GM18909 (cell line): ENCODE data around the gene MEX3D.
"Not testable (repeated sequence)": the region's sequence is repeated elsewhere in the genome, so short reads cannot be mapped to it uniquely, and the experiment has no call there.

ENCODE experiments used
- ATAC-seq: cut with Tn5 transposase; IDR thresholded peaks from one replicate; pipeline ENCODE4 v1.9.1; 2021; ENCODE audit warnings: mild to moderate bottlenecking; ENCODE audit not compliant: unreplicated experiment, poor library complexity

Gene MEX3D

DNA sequence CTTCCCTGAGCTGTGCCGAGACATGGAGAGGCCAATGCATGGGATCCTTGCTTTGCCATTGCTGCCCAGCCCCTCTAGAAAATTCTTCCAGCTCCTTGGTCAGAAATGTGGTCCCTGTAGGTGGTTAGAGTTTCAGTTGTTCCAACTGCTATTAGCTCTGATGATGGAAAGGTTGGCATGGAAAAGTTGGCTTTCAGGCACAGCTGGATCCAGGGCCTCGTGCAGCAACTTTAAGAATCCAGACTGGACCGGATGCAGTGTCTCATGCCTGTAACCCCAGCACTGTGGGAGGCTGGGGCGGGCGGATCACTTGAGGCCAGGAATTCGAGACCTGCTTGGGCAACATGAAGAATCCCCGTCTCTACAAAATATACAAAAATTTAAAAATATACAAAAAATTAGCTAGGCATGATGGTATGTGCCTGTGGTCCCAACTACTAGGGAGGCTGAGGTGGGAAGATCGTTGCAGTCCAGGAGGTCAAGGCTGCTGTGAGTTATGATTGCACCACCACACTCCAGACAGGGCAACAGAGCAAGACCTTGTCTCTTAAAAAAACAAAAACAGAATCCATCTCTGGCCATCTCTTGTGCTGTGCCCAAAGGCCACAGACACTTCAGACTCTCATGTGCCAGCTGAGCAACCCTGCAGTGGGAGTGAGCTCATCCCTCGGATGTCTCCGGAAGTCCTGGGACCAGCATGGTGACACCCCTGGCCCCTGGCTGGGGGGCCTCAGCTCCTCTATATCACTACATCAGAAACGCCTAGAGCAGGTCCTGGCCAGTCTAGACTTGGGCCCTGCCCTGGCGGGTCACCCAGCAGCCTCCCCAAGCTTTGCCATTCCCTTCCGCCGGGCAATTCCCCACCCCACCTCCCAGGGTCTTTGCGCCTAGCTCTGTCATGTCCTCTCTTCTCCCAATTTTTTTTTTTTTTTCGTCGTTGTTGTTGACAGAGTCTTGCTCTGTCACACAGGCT, 16.8 kb downstream of the MEX3D start:
- no peak for ATAC-seq

- no peak for ATAC-seq
Measured at GRCh38 chr19:1549332-1549945, 18.7 kb downstream of the MEX3D start.

DNA sequence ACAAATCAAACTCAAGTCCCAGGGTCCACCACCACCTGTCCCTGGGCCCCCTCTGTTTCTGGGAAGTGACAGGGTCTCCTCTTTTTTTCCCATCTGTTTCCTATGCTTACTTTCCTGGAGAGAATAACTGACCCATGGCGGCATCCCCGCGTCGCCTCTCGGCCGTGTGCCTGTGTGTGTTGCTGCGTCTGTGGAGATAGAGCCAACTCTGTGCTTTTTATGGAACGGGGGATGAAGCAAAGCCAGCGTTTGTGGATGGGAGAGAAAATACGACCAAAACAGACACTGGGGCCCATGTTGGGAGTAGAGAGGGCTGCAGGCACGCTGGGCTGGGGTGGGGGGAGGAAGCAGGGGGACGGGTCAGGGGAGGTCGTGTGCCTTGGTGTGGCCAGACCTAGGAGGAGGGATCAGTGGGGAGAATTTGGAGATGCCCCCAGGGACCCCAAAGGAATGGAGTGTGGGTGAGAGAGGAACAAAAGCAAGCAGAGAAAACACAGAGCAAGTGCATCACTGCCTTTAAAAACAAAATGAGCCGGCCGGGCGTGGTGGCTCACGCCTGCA, 27.7 kb downstream of the MEX3D start:
- ATAC-seq = no peak

DNA sequence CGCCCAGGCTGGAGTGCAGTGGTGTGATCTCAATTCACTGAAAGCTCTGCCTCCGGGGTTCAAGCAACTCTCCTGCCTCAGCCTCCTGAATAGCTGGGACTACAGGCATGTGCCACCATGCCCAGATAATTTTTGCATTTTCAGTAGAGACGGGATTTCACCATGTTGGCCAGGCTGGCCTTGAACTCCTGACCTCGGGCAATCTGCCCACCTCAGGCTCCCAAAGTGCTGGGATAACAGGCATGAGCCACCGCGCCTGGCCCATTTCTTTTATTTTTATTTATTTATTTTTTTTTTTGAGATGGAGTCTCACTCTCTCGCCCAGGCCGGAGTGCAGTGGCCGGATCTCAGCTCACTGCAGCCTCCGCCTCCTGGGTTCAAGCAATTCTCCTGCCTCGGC, 28.4 kb downstream of the MEX3D start:
- ATAC-seq = not testable (repeated sequence)

- ATAC-seq = no peak
Measured at GRCh38 chr19:1538978-1539377, 29.1 kb downstream of the MEX3D start.

DNA sequence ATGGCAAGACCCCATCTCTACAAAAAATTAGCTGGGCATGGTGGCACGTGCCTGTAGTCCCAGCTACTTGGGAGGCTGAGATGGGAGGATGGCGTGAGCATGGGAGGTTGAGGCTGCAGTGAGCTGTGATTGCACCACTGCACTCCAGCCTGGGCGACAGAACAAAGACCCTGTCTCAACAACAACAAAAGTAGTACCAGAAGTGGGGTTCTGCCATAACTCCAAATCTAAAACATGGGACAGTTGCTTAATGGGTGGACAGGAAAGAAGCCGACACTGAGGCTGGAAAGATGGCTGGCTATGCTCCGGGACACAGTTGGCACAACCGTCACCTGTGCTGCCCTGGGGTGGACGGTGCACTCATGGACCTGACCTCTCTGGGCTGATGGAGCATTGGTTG, 32.4 kb downstream of the MEX3D start:
- ATAC-seq = not testable (repeated sequence)

- ATAC-seq = no peak
Measured at GRCh38 chr19:1534972-1535371, 33.2 kb downstream of the MEX3D start.

GRCh38 chr19:1533510-1534150, 34.5 kb downstream of the MEX3D start:
- ATAC-seq = no peak

GRCh38 chr19:1532003-1532402, 36.1 kb downstream of the MEX3D start:
- ATAC-seq = no peak

DNA sequence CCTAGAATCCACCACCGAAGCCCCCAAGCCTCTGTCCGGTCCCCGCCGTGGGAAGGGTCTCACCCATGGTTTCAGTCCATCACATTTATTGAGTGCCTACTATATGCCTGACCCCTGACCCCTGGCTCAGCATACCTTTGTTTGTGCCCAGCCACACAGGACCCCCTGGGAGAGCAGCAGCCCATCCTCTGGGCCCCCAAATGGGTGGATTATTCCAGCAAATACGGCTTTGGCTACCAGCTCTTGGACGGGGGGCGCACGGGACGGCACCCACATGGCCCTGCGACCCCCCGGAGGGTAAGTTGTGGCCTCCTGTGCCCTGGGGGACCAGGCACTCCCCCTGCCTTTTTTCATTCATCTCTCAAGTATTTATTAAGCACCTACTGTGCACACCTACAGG, 36.5 kb downstream of the MEX3D start:
- ATAC-seq = no peak

- ATAC-seq = not testable (repeated sequence)
Measured at GRCh38 chr19:1530856-1531255, 37.3 kb downstream of the MEX3D start.

- ATAC-seq = no peak
Measured at GRCh38 chr19:1529430-1529816, 38.7 kb downstream of the MEX3D start.

DNA sequence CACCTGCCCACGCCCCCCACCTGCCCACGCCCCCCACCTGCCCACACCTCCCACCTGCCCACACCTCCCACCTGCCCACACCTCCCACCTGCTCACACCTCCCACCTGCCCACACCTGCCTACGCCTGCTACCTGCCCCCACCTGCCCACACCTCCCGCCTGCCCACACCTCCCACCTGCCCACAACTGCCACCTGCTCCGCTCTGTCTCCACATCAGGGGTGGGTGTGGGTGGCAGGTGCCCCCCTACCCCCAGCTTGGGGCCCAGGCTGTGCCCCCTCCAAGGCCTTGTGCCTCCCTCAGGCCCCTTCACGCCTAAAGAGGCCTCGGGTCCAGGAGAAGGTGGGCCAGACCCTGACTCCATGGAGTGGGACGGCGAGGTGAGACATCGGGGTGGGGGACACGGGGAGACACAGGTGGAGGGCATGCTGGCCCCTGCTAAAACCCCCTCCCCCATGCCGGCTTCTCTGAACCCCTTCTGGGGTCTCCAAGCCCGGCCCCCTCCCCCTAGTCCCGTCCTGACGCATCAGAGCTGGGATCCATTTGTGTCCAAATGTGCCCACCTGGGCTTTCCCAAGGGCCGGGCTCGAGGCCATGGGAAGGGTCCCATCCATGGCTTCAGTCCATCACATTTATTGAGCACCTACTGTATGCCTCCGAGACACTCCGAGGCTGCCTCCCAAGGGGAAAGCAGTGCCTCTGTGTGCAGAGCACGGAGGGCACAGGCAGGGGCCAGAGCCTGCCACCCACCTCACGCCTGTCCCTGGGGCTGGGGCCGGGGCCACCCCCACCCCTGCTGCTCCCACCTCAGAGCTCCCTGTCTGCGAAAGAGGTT, 39.3 kb downstream of the MEX3D start:
- ATAC-seq = no peak

GRCh38 chr19:1527650-1528309, 40.3 kb downstream of the MEX3D start:
- no peak for ATAC-seq

- no peak for ATAC-seq
Measured at GRCh38 chr19:1526979-1527649, 41.0 kb downstream of the MEX3D start.

GRCh38 chr19:1526066-1526778, 41.9 kb downstream of the MEX3D start:
- ATAC-seq = no peak

DNA sequence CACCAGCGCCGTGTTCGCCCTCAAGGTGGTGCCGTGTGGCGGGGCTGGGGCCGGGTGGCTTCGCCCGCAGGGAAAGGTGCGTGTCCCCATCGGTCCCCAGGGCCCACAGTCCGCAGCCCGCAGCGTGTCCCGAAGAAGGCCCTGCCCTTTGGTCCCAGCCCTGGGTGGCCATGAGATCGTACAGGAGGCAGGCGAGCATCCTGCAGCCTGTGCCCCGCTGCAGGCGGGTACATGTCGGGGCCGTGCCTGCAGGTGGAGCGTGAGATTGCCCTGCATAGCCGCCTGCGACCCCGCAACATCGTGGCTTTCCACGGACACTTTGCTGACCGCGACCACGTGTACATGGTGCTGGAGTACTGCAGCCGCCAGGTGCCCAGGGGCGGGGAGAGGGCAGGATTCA, 42.8 kb downstream of the MEX3D start:
- no peak for ATAC-seq

DNA sequence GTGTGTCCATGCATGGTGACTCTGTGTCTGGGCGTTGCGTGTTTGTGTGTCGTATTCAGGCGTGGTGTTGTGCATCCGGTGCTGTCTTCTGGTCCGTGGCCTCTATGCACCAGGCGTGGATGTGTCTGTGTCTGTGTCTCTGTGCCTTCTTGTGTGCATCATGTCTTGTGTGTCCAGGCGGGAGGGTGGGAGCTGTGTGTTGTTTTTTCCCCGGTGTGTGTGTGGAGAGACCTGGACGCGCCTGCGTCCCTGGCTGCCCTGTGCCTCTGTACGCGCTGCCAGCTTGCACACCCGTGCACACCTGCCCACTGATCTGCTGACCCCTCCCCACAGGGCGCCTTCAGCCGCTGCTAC, 43.2 kb downstream of the MEX3D start:
- ATAC-seq = no peak
